Caki2 (cell line): ENCODE results near the gene POLR3E. TPM values are rescaled to one million over a fixed set of nuclear protein-coding genes. Genes with fewer than 3 reads are reported as not detected.
A peak's percentile ranks its signal among the peaks of the same experiment; 100 is the strongest.

Experiments used
- DNase-seq: peaks from one replicate; pipeline ENCODE4 v3.0.0-alpha.2; 2015; ENCODE audit warnings: low read depth
- in situ Hi-C: cut with HindIII; loops from 2 replicates; pipeline ENCODE4 v1.10.0; 2016; ENCODE audit warnings: low sequenced_read_pairs, low pct_unique_long_range_greater_than_20kb, mixed read lengths
- total RNA-seq: library from RNA; depleted of rRNA; stranded (reverse); fragments of >200 nt; shearing (Covaris generic); gene quantifications from 2 replicates; pipeline ENCODE4 v1.2.3, GENCODE V29; 2014; ENCODE audit warnings: low replicate concordance; rRNA removed

The POLR3E gene, protein sequence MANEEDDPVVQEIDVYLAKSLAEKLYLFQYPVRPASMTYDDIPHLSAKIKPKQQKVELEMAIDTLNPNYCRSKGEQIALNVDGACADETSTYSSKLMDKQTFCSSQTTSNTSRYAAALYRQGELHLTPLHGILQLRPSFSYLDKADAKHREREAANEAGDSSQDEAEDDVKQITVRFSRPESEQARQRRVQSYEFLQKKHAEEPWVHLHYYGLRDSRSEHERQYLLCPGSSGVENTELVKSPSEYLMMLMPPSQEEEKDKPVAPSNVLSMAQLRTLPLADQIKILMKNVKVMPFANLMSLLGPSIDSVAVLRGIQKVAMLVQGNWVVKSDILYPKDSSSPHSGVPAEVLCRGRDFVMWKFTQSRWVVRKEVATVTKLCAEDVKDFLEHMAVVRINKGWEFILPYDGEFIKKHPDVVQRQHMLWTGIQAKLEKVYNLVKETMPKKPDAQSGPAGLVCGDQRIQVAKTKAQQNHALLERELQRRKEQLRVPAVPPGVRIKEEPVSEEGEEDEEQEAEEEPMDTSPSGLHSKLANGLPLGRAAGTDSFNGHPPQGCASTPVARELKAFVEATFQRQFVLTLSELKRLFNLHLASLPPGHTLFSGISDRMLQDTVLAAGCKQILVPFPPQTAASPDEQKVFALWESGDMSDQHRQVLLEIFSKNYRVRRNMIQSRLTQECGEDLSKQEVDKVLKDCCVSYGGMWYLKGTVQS
- total RNA-seq, result 30.4 and 47.5 TPM in 2 replicates

DNA sequence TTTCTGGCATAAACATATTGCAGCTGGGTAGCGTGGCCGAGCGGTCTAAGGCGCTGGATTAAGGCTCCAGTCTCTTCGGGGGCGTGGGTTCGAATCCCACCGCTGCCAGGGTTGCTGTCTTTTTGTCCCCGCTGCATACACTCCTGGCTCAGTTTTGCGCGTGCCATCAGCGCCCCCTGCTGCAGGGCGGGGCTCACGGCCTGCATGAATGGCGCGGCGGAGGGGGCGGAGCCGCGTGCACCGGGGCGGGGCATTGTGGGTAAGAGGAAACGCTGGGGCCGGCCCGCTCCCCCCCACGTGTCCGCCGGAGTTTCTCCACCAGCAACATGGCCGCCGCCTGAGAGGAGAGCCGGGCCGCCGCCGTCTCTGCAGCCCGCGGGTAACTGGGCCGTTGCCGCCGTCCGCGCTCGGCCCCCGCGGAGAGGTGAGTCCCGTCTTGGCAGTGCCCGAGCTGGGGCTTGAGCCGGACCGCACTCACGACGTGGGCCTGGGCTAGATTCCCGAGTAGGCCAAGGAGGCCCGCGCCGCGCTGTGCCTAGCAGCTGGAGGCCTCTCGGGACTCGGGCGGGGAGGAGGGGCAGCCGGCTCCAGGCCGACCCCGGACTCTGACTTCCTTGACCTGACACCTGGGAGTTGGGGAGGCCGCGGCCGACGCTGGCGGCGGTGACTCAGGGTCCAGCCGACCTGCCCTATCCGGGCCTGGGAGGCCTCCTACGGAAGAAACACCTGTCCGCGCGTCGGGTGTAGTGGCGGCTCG, at the start of gene POLR3E:
Gene POLR3E (plus strand): TSS at position 296 of the 757 bp plus-strand sequence. CDS start 5,560 bp downstream, outside the sequence.
- in situ Hi-C loops, result no loop called here
- peak; percentile 99 for DNase-seq

DNA sequence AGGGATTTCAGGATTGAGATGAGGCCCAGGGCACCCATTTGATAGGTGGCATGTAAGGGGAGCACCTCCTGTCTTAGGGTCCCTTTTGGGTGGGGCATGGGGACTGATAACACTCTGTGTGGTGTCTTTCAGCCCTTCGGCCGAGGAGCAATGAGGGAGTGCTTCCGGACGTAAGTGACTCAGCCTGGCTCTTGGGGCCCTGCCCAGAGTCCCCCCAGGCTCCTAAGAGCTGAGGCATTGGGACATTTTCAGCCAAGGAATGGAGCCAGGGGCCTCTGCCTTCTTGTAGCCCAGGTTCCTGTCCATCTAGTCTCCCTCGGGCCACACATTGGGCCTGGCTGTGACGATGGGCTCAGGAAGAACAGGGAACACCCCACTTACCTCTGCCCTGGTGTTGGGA, 46.7 kb upstream of the POLR3E start:
- DNase-seq, result no peak
- in situ Hi-C loops, result no loop called here

DNA sequence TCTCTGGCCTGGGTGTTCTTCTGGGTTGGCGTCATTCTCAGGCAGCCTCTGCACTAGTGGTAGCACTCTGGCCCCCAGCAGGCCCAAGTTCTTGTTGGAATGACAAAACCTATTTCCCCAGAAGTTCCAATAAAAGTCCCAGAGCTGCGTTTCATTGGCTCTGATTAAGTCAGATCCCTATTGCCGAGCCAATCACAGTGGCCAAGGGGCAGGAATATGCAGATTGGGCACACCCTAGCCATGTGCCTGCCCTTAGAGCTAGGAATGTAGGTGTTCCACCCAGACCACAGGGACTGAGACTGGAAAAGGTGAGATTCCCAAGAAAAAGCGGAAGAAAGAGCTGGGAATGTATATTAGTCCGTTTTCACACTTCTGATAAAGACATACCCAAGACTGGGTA, 44.9 kb upstream of the POLR3E start:
- in situ Hi-C loops, result no loop called here
- peak; percentile 44 for DNase-seq

DNA sequence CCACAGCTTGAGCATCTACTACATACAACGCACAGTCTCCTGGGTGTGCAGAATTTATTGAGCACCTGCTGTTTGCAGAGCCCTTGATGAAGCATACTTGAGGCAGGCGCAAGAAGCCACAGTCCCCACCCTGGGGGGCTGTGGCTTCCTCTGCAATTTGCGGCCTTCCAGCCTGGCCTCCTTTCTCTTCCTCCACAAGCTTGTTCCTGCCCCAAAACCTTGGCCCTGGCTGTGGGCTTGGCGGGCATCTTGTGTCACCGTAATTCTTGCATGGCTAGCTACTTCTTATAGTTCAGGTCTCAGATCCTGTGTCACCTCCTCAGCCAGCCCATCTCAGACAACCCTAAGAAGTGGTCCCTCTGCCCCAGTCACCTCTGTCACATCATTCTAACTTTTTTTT, 43.9 kb upstream of the POLR3E start:
- DNase-seq, result no peak
- in situ Hi-C loops, result no loop called here

DNA sequence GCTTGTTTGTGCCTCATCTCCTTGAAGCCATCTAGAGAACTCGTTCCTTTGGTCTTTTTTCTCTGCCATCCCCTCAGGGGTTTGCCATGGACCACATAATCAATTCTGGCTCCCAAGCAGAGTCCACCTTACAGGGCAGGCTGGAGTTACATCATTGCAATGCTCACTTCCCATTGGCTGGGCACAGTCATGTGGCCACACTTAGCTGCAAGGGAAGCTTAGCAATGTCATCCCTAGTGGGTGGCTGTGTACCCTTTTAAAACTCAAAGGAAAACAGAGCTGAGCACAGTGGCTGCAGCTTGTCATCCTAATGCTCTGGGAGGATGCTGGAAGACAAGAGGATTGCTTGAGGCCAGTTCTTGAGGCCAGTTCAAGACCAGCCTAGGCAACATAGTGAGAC, 41.9 kb upstream of the POLR3E start:
- in situ Hi-C loops, result no loop called here
- DNase-seq, result no peak

DNA sequence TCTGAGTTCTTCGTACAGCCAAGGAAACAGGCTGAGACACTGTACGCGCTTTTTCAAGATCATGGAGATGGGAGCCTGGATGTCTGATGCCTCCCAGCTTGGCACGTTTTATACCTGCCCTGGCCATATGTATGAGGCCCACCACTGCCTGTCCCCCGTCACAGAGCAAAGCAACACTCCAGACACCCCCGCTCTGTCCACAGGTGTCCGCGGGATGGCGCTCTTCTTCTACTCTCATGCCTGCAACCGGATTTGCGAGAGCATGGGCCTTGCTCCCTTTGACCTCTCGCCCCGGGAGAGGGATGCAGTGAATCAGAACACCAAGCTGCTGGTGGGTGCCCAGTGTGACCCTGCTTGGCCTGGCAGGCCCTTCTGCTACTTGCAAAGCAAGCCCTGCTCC, 39.8 kb upstream of the POLR3E start:
- in situ Hi-C loops, result no loop called here
- no peak for DNase-seq

DNA sequence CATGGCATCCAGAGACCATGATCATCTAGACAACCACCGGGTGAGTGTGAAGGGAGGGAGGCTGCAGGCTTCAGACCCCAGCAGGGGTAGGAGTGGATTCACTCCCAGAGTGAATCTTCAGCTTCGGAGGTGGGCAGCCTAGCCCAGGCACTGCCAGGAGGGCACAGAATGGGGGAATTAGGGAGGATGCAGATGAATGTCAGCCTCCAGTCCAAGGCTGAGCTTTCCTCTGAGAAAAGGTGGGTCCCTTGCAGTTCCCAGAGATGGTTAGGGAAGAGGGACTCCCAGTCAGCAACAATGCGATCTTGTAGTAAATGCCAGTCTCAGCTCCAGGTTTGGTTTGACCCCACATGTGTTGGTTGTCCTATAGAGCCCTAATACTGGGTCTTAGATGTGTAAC, 36.7 kb upstream of the POLR3E start:
- no peak for DNase-seq
- in situ Hi-C loops, result loop anchor here (10.0 kb wide), 1 partner anchor 46 kb away; no protein-coding TSS in a partner anchor

DNA sequence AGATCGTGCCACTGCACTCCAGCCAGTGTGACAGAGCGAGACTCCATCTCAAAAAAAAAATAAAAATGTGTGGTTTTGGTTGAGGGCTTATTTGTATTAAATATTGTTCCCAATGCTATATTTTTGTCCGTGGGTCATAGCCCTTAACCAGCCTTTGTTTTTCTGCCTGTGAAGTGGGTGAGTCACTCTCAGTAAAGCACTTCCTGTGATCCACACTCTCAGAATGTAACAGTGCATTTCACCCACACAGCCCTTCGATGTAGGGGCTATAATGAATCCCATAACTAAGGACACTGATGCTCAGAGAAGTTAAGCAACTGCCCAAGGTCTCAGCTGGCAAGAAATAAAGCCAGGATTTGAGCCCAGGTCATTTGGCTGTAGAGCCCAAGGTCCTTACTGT, 34.7 kb upstream of the POLR3E start:
- no peak for DNase-seq
- in situ Hi-C loops, result loop anchor here (10.0 kb wide), 1 partner anchor 48 kb away; no protein-coding TSS in a partner anchor

DNA sequence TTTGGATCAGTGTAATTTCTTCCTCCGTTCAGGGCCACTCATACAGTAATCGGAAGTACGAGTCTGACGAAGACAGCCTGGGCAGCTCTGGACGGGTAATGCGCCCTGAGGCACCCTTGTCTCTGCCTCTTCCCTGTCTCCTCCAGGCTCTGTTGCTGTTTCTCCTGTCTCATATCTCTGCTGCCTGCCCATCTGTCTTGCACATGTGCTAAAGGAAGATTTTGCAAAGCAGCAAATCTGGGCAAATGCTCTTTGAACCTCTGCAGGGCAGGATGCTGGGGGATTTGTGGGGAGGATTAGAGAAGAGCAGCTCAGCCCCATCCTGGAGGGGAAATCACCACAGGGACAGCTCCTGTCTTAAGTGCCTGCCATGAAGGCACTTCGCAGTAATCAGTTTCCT, 32.4 kb upstream of the POLR3E start:
- in situ Hi-C loops, result loop anchor here (10.0 kb wide), 1 partner anchor 50 kb away; no protein-coding TSS in a partner anchor
- DNase-seq, result no peak

DNA sequence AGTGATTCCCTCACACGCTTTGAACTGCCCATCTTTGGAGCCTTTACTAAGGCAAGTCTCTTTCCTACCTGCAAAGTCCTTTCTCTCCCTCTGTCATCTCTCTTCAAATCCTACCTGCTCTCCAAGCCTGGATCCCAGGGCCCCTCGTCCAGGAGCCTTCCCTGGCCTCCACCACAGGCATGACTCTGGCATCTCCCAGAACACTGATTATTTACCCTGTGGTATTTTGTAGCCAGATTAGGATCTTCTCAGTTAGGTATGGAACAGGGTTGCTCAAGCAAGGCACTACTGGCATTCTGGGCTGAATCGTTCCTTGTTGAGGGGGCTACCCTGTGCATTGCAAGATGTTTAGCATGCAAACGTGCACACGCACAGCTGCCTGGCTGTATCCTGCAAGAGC, 31.9 kb upstream of the POLR3E start:
- in situ Hi-C loops, result loop anchor here (10.0 kb wide), 1 partner anchor 51 kb away; no protein-coding TSS in a partner anchor
- DNase-seq, result no peak

DNA sequence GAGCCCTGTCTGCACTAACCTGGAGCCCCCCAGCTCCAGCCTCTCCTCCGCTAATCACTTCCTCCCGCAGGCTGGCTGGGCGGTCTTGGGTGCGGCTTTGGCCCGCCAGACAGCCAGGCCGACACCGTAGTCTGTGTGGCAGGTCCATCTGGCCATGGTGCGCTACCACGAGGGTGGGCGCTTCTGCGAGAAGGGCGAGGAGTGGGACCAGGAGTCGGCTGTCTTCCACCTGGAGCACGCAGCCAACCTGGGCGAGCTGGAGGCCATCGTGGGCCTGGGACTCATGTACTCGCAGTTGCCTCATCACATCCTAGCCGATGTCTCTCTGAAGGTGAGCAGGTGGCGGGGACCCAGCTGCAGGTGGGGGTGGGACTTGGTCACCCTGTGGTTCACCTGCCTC, 30.7 kb upstream of the POLR3E start:
- DNase-seq, result no peak
- in situ Hi-C loops, result loop anchor here (10.0 kb wide), 1 partner anchor 52 kb away; no protein-coding TSS in a partner anchor

DNA sequence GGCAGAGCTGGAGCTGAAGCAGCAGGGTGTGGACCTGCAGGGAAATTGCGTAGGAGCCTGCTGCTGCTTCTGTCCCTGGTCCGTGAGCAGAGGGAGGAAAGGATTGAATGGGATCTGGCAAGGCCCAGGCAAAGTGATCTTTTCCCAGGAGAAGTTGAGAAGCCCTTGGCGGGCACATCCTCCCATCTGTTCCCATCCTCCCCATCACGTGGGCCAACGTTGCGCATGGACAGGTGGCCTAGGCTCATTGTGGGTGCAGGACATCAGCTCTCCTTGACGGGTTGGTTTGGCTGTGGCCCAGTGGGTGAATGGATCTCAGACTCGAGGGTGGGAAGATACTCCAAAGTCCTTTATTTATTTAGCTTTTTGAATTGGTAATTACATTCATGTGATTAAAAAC, 29.4 kb upstream of the POLR3E start:
- no peak for DNase-seq
- in situ Hi-C loops, result loop anchor here (10.0 kb wide), 1 partner anchor 53 kb away; no protein-coding TSS in a partner anchor

DNA sequence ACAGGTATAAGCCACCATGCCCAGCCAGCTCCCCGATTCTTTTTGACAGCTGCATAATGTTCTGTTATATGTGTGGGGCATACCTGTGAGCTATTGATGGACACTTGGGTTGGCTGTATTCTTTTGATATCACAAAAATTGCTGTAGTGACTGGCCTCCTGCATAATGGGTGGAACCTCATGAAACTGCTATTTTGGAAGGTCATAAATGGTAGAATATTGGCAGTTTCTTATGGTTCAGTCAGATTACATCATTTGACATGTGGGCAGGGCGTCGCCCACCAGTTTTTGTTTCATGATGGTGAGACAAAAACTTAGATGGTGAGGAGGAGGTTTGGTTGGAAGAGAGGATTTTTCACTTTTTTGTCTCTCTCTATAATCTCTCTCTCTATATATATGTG, 26.7 kb upstream of the POLR3E start:
- DNase-seq, result no peak
- in situ Hi-C loops, result no loop called here

DNA sequence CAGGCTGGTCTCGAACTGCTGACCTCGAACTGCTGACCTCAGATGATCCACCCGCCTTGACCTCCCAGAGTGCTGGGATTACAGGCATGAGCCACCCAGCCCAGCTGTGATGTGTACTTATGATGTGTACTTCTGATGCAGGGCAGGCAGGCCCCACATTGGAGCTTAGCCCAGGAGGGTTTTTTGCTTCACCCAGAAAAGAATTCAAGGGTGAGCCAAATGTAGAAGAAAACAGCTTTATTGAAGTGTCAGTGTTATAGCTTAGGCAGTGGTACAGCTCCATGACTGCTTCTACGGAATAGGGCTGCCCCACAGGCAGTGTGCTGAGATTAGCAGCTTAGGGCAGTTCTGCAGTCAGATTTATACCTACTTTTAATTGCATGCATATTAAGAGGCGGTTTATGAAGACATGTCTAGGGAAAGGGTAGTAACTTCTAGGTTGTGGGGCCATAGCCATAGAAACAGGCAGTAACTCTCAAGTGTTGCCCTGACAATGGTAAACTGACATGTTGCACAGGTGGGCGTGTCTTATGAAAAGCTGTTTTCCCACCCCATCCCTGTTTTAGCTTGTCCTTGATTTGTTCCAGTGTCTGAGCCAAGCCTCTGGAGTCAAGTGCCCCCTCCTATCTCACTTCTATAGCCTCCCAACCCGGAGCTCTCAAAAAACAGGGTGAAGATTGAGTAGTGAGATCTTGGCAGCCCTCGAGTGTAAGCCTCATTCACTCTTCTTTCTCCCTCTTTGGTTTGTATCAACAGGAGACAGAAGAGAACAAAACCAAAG, 24.1 kb upstream of the POLR3E start:
- in situ Hi-C loops, result no loop called here
- no peak for DNase-seq

DNA sequence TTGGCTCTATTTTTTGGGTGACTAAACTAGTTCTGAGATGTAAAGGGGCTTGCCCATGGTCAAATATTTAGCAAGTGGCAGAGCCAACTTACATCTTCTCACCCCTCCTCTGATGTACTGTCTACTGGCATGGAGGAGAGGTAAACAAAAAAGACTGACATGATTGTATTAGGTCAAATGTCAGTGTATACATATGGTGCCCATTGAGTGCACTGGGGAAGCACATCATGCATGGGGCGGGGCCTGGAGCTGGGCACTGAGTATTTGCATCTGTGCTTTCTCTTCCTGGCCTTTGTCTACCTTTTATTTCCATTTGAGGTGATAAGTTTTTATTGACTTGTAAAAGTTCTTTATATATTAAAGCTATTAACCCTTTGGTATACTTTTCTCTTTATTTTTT, 22.3 kb upstream of the POLR3E start:
- in situ Hi-C loops, result no loop called here
- no peak for DNase-seq

DNA sequence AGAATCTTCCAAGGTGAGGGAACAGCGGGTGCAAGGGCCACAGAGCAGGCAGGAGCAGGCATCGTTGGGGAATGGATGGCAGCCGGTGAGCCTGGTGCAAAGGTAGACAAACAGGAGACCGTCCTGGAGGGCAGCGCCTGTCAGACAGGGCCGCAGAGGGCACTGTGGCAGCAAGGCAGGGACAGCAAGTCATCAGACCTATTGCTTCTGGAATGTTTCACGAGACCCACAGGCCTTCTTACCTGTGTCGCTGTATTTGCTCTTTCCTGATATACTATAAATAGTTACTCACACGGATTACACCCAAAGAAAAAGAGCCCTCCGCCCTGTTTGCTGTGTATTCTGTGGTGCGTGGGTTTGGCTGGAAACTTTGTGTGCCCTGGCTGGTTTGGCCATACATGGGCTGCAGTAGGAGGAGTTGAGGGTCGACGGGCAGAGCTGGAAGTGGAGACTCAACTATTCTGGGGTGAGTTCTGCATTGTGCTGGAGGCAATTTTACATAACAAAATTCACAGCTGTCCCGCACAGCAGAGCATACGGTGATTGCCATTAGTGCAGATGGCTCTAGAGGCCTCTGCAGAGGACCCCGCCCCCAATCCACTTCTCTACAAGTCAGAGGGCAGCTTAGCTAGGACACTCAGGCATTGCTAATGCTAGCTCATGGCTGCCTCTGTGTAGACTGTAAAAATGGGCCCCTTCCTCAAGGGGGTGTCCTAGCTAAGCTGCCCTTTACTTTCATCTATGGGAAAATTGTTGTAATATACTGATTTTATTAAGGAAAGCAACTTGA, 18.6 kb upstream of the POLR3E start:
- in situ Hi-C loops, result no loop called here
- no peak for DNase-seq

DNA sequence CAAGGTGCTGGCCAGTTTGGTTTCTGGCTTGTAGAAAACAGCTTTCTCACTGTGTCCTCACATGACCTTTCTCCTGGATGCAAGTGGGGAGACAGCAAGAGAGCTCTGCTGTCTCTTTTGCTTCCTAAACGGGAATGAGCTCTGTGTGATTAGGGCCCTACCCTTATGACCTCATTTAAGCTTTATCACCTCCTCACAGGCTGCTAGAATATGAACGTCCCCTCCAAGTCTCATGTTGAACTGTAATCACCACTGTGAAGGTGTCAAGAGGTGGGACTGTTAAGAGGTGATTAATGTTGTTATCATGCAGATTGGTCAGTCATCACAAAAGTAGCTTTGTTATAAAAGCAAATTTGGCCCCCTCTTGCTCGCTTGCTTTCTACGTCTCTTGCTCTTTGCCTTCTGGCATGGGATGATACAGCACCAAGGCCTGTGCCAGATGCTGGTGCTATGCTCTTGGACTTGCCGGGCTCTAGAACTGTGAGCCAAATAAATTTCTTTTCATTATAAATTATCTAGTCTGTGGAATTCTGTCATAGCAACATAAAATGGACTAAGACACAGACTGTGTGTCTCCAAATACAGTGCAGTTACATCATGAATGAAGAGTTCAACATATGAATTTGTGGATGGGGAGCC, 14.8 kb upstream of the POLR3E start:
- in situ Hi-C loops, result no loop called here
- no peak for DNase-seq
